K562 (cell line): ENCODE measurements around the gene ARID4B. TPM values are rescaled to one million over a fixed set of nuclear protein-coding genes. Genes with fewer than 3 reads are reported as not detected.

ENCODE experiments used
- CHD1 ChIP-seq: fragments of 200-600 bp; sonication (generic); IDR thresholded peaks from one replicate; pipeline ENCODE4 v1.6.1; 2012; ENCODE audit warnings: mild to moderate bottlenecking, moderate library complexity, low read length, inconsistent platforms
- CHD7 ChIP-seq: fragments of 200-600 bp; sonication (generic); IDR thresholded peaks from one replicate; pipeline ENCODE4 v1.6.1; 2012; ENCODE audit warnings: mild to moderate bottlenecking, low read depth, low read length, inconsistent platforms
- FOXJ2 ChIP-seq: fragments of 200-800 bp; sonication (Bioruptor generic); IDR thresholded peaks from 2 replicates; pipeline ENCODE4 v1.6.1; 2016; ENCODE audit warnings: missing genetic modification characterization, missing compliant biosample characterization
- FOXP1 ChIP-seq: sonication (generic); formaldehyde crosslinking; IDR thresholded peaks from 2 replicates; pipeline ENCODE4 v1.8.0; 2022; ENCODE audit warnings: mild to moderate bottlenecking, missing genetic modification reagents
- RBM22 ChIP-seq: fragments of 200-400 bp; formaldehyde crosslinking; IDR thresholded peaks from 2 replicates; pipeline ENCODE4 v1.6.1; 2018; ENCODE audit warnings: low read length, low read depth; ENCODE audit not compliant: poor library complexity, severe bottlenecking
- REST ChIP-seq, 2 experiments: fragments of 450-650 bp; formaldehyde crosslinking in 1 of 2; IDR thresholded peaks; 2 replicates each; pipeline versions ENCODE4 v1.4.0 to v1.6.1; 2014 to 2020; ENCODE audit warnings: mild to moderate bottlenecking in 2 of 2, borderline replicate concordance in 1 of 2, low read depth in 1 of 2
- SRSF1 ChIP-seq: fragments of 200-400 bp; formaldehyde crosslinking; IDR thresholded peaks from 2 replicates; pipeline ENCODE4 v1.6.1; 2017; ENCODE audit warnings: mild to moderate bottlenecking, low read depth, low read length, moderate library complexity
- STAT5B ChIP-seq: fragments of 250-450 bp; sonication (Bioruptor Pico); IDR thresholded peaks from 2 replicates; pipeline ENCODE4 v1.8.0; 2021; ENCODE audit warnings: mild to moderate bottlenecking, inconsistent platforms
- TCF7 ChIP-seq: sonication (generic); IDR thresholded peaks from 2 replicates; pipeline ENCODE4 v1.6.1; 2016; ENCODE audit warnings: antibody characterized with exemption, borderline replicate concordance
- polyA plus RNA-seq, 8 experiments: library from polyadenylated mRNA; depleted of rRNA in 4 of 8; stranded (reverse) in 5 of 8; unstranded in 3 of 8; fragments of >200 nt; fragmentation: Nextera tagmentation in 2 of 8; fragmentation: Illumina TruSeq in 1 of 8; extraction: Ambion mirVana in 2 of 8; extraction: Trizol in 1 of 8; gene quantifications; 2 replicates each; pipeline versions ENCODE4 v1.2.1 to v1.2.3, GENCODE V29; 2011 to 2014; ENCODE audit warnings: inconsistent platforms in 1 of 8, missing spikeins in 1 of 8
- total RNA-seq, 7 experiments: library from RNA; depleted of rRNA in 6 of 7; stranded (reverse); fragments of >200 nt in 6 of 7; fragmentation: Illumina TruSeq in 2 of 7; extraction: Trizol in 2 of 7; gene quantifications; 2 replicates each; pipeline versions ENCODE4 v1.2.1 to v1.2.3, GENCODE V29; 2011 to 2021; ENCODE audit warnings: low replicate concordance in 1 of 7

The ARID4B gene
- total and polyA plus RNA-seq, 9 of the 15 experiments (the other 6 are each of a cell fraction or from before 2014, with no cell fraction given): 8.4 to 38.9 (median 18.5) TPM

GRCh38 chr1:235295902-235296350 lies 32.1 kb downstream of the ARID4B start (continued):
- TF ChIP-seq RBM22 (no peak), TCF7 (no peak), CHD1 (no peak), FOXJ2 (no peak), REST (IDR thresholded peaks at IDR 0.05; ENCODE audit: borderline replicate concordance) (peak; percentile 96), REST (CRISPR knock-in tag; IDR thresholded peaks at IDR 0.05; ENCODE audit: low read depth) (no peak), FOXP1 (CRISPR knock-in tag) (no peak), SRSF1 (no peak), STAT5B (CRISPR knock-in tag) (no peak), CHD7 (no peak)
